Smooth muscle cell (in vitro differentiated cells): ENCODE results near the gene HOXD13. TPM values are rescaled to one million over a fixed set of nuclear protein-coding genes. Genes with fewer than 3 reads are reported as not detected.
A peak's percentile ranks its signal among the peaks of the same experiment; 100 is the strongest.

Source experiments
- DNase-seq: peaks from one replicate; lab custom pipeline; 2025; ENCODE audit not compliant: unreplicated experiment; lab: John Stamatoyannopoulos, UW
- H2AFZ ChIP-seq: fragments of 200-600 bp; sonication (generic); 2 replicates; pipeline ENCODE4 v1.6.0; 2016; ENCODE audit warnings: antibody characterized with exemption, low read depth, mild to moderate bottlenecking
- H3F3A ChIP-seq: fragments of 200-600 bp; sonication (generic); 2 replicates; pipeline ENCODE4 v1.6.0; 2017; ENCODE audit warnings: antibody characterized with exemption, low read depth
- H3K27ac ChIP-seq: fragments of 200-600 bp; sonication (generic); 2 replicates; pipeline ENCODE4 v1.5.1; 2016; ENCODE audit warnings: low read depth, mild to moderate bottlenecking
- H3K27me3 ChIP-seq: fragments of 200-600 bp; sonication (generic); 2 replicates; pipeline ENCODE4 v1.6.1; 2016; ENCODE audit warnings: low read depth, mild to moderate bottlenecking
- H3K36me3 ChIP-seq: fragments of 200-600 bp; sonication (generic); 2 replicates; pipeline ENCODE4 v1.5.1; 2016; ENCODE audit warnings: low read depth
- H3K4me1 ChIP-seq: fragments of 200-600 bp; sonication (generic); 2 replicates; pipeline ENCODE4 v1.5.1; 2016; ENCODE audit warnings: low read depth
- H3K4me2 ChIP-seq: fragments of 200-600 bp; sonication (generic); 2 replicates; pipeline ENCODE4 v1.6.0; 2016; ENCODE audit warnings: mild to moderate bottlenecking
- H3K4me3 ChIP-seq: fragments of 200-600 bp; sonication (generic); 2 replicates; pipeline ENCODE4 v1.5.1; 2016; ENCODE audit warnings: mild to moderate bottlenecking
- H3K79me2 ChIP-seq: fragments of 200-600 bp; sonication (generic); 2 replicates; pipeline ENCODE4 v1.6.0; 2016; ENCODE audit warnings: low read depth, mild to moderate bottlenecking
- H3K9ac ChIP-seq: fragments of 200-600 bp; sonication (generic); 2 replicates; pipeline ENCODE4 v1.6.0; 2016; ENCODE audit warnings: low read depth
- H3K9me3 ChIP-seq: fragments of 200-600 bp; sonication (generic); replicated peaks from 2 replicates; pipeline ENCODE4 v1.5.1; 2016; ENCODE audit warnings: low read depth
- H4K20me1 ChIP-seq: fragments of 200-600 bp; sonication (generic); 2 replicates; pipeline ENCODE4 v1.6.0; 2016; ENCODE audit warnings: low read depth
- CTCF ChIP-seq: fragments of 200-600 bp; sonication (generic); IDR thresholded peaks from 2 replicates; pipeline ENCODE4 v1.5.1; 2017; ENCODE audit warnings: borderline replicate concordance, mild to moderate bottlenecking, antibody characterized with exemption; ENCODE audit not compliant: insufficient read depth, poor library complexity, severe bottlenecking
- WGBS: methylation state at CpG from one replicate; pipeline ENCODE4 v1.1.7; 2016; ENCODE audit warnings: low lambda C conversion rate; 5-methylcytosine and 5-hydroxymethylcytosine counted together
- polyA plus RNA-seq: library from polyadenylated mRNA; unstranded; fragments of >200 nt; fragmentation: Nextera tagmentation; extraction: Ambion mirVana; gene quantifications from 2 replicates; pipeline ENCODE4 v1.2.1, GENCODE V29; 2016
- total RNA-seq: library from RNA; depleted of rRNA; stranded (reverse); fragments of >200 nt; gene quantifications from 2 replicates; pipeline ENCODE4 v1.2.3, GENCODE V29; 2014

HOXD13 gene
- total and polyA plus RNA-seq, 2 experiments from 2014 or later = 0.31 to 1.9 TPM

GRCh38 chr2:176082525-176082823 is 10.0 kb upstream of the HOXD13 start:
- TF ChIP-seq CTCF = no peak
- H3F3A ChIP-seq = no peaks in the 10 kb centered on the region
- H3K4me1 ChIP-seq = peaks cover 22% of the 10 kb centered on the region
- H4K20me1 ChIP-seq = no peaks in the 10 kb centered on the region
- DNase-seq = no peak
- peak overlapping the region; percentile 44 for H3K4me3 ChIP-seq
- H3K27ac ChIP-seq = no peak overlapping the region
- no peak overlapping the region for H3K9ac ChIP-seq
- no peaks in the 10 kb centered on the region for H3K79me2 ChIP-seq
- peaks cover 97% of the 10 kb centered on the region for H3K27me3 ChIP-seq
- 5% methylated on average over 10 of the region's 10 CpGs for WGBS
- H3K9me3 ChIP-seq = no peaks in the 10 kb centered on the region
- H3K4me2 ChIP-seq = peak overlapping the region; percentile 82
- no peaks in the 10 kb centered on the region for H3K36me3 ChIP-seq
- H2AFZ ChIP-seq = no peak overlapping the region

- Histone ChIP-seq H3K27ac (no peak overlapping the region), H3K4me1 (peaks cover 26% of the 10 kb centered on the region), H3K9me3 (no peaks in the 10 kb centered on the region), H3F3A (no peaks in the 10 kb centered on the region), H3K4me3 (peak overlapping the region; percentile 44), H3K36me3 (no peaks in the 10 kb centered on the region), H4K20me1 (no peaks in the 10 kb centered on the region), H3K9ac (no peak overlapping the region), H3K4me2 (peak overlapping the region; percentile 82), H2AFZ (no peak overlapping the region), H3K27me3 (peaks cover 97% of the 10 kb centered on the region), H3K79me2 (no peaks in the 10 kb centered on the region)
- TF ChIP-seq CTCF = no peak
- WGBS = 2% methylated on average over 60 of the region's 66 CpGs
- no peak for DNase-seq
These were observed 9.4 kb upstream of the HOXD13 start for GRCh38 chr2:176082824-176083751.

- 7% methylated on average over 27 of the region's 27 CpGs for WGBS
These were observed 8.7 kb upstream of the HOXD13 start, which contains the start of gene EVX2 for GRCh38 chr2:176083796-176084261. Gene EVX2 (minus strand): TSS chr2:176083962. CDS start chr2:176083776, 186 bp downstream.

More at GRCh38 chr2:176083796-176084261, 8.7 kb upstream of the HOXD13 start, which contains the start of gene EVX2:
- no peak for TF ChIP-seq CTCF
- Histone ChIP-seq H3K79me2 (no peaks in the 10 kb centered on the region), H3K9me3 (no peaks in the 10 kb centered on the region), H3K27me3 (peaks cover 97% of the 10 kb centered on the region), H3K36me3 (no peaks in the 10 kb centered on the region), H4K20me1 (no peaks in the 10 kb centered on the region), H3K27ac (no peak within 1 kb of the TSS), H3F3A (no peaks in the 10 kb centered on the region), H3K4me1 (peaks cover 27% of the 10 kb centered on the region), H2AFZ (peak within 1 kb of the TSS; percentile 43), H3K4me2 (peak within 1 kb of the TSS; percentile 82), H3K9ac (no peak within 1 kb of the TSS), H3K4me3 (peak within 1 kb of the TSS; percentile 44)
- no peak for DNase-seq
